Cardiac muscle cell (in vitro differentiated cells and primary cell): Measurements from ENCODE around the gene HS3ST4. TPM values are rescaled to one million over a fixed set of nuclear protein-coding genes. Genes with fewer than 3 reads are reported as not detected.

Experiments used
- DNase-seq, 2 donors: peaks; one replicate each; pipeline versions ENCODE4 v3.0.0 to v3.0.0-alpha.2; 2010 to 2017; ENCODE audit warnings: low read depth in 1 of 2, low spot score in 1 of 2
- H3K27ac ChIP-seq: fragments of 200-600 bp; sonication (generic); 2 replicates; pipeline ENCODE4 v1.5.1; 2016
- H3K27me3 ChIP-seq: fragments of 200-600 bp; sonication (generic); 2 replicates; pipeline ENCODE4 v1.6.0; 2016; ENCODE audit warnings: control low read depth
- H3K36me3 ChIP-seq: fragments of 200-600 bp; sonication (generic); 2 replicates; pipeline ENCODE4 v1.5.1; 2016; ENCODE audit warnings: control low read depth
- H3K4me1 ChIP-seq: fragments of 200-600 bp; sonication (generic); 2 replicates; pipeline ENCODE4 v1.8.1; 2017; ENCODE audit warnings: low read depth, mild to moderate bottlenecking, mixed run types
- H3K4me3 ChIP-seq: fragments of 200-600 bp; sonication (generic); 2 replicates; pipeline ENCODE4 v1.5.1; 2016; ENCODE audit warnings: mild to moderate bottlenecking
- H3K9me3 ChIP-seq: fragments of 200-600 bp; sonication (generic); 2 replicates; pipeline ENCODE4 v1.5.1; 2017; ENCODE audit warnings: low read depth, mild to moderate bottlenecking, control low read depth
- polyA plus RNA-seq: library from polyadenylated mRNA; unstranded; fragments of >200 nt; fragmentation: Nextera tagmentation; extraction: Ambion mirVana; gene quantifications from 2 replicates; pipeline ENCODE4 v1.2.1, GENCODE V29; 2016
- total RNA-seq: library from RNA; depleted of rRNA; stranded (reverse); fragments of >200 nt; gene quantifications from 2 replicates; pipeline ENCODE4 v1.2.3, GENCODE V29; 2016
- TF ChIP-seq, protein P1 (sequence below): IDR thresholded peaks from 2 replicates; pipeline ENCODE4 v1.5.1; 2012; ENCODE audit warnings: low read depth, mild to moderate bottlenecking, low read length

HS3ST4 gene
- total and polyA plus RNA-seq, 2 experiments from 2014 or later = 0.13 to 0.27 TPM

DNA sequence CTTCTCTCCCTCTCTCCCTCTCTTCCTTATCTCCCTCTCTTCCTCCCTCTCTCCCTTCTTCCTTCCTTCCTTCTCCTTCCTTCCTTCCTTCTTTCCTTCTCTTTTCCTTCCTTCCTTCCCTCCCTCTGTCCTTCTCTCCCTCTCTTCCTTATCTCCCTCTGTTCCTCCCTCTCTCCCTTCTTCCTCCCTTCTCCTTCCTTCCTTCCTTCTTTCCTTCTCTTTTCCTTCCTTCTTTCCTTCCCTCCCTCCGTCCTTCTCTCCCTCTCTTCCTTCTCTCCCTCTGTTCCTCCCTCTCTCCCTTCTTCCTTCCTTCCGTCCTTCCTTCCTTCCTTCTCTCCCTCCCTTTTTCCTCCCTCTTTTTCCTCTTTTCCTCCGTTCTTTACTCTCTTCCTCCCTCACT lies 38.6 kb downstream of the HS3ST4 start:
- TF ChIP-seq, protein P1, sequence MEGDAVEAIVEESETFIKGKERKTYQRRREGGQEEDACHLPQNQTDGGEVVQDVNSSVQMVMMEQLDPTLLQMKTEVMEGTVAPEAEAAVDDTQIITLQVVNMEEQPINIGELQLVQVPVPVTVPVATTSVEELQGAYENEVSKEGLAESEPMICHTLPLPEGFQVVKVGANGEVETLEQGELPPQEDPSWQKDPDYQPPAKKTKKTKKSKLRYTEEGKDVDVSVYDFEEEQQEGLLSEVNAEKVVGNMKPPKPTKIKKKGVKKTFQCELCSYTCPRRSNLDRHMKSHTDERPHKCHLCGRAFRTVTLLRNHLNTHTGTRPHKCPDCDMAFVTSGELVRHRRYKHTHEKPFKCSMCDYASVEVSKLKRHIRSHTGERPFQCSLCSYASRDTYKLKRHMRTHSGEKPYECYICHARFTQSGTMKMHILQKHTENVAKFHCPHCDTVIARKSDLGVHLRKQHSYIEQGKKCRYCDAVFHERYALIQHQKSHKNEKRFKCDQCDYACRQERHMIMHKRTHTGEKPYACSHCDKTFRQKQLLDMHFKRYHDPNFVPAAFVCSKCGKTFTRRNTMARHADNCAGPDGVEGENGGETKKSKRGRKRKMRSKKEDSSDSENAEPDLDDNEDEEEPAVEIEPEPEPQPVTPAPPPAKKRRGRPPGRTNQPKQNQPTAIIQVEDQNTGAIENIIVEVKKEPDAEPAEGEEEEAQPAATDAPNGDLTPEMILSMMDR = no peak
- Histone ChIP-seq H3K27ac (no peak overlapping the region), H3K27me3 (no peaks in the 10 kb centered on the region), H3K36me3 (no peaks in the 10 kb centered on the region), H3K4me3 (no peak overlapping the region), H3K4me1 (no peaks in the 10 kb centered on the region), H3K9me3 (no peaks in the 10 kb centered on the region)
- no peak for DNase-seq

DNA sequence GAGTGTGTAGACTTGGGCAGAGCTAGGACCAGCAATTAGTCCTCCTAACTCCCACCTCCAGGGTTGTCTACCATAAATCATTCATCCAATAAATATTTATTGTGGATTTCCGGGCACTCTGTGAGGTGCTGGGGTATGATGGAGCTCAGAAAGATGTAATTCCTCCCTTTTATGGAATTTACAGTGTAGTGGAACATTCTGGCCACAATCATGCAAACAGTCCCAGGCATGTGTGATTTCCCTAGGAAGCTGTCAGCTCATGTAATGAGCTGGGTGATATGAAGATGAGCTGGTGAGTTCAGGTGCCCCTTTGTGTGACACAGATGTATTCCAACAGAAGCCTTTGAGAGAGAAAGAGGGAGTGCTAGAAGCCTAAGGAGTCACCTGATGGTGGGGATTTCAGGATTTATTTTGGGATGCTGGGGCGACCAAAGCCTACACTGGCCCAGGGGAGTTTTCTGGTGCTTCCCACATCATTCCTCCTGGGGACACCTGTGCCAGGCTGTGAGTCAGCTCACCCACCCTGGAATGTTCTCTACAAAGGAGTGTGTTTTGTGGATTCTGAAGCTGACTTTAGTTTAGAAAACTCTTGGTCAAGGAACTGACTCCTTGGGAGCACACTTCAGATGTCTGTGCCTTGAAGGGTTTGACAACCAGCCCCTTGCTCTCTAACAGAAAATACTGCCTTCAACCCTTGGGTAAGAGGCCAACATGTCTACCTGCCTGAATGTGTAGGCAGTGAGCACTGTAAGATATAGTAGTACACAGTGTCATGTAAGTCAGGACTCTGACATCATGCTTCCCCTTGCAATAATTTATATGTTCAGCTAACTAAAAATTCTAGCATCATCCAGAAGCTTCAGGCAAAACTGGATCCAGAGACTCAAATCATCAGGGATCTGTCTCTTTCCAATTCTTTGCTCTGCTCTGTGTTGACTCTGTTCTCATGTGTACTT lies 42.9 kb downstream of the HS3ST4 start:
- Histone ChIP-seq H3K4me3 (no peak overlapping the region), H3K36me3 (no peaks in the 10 kb centered on the region), H3K27ac (no peak overlapping the region), H3K4me1 (no peaks in the 10 kb centered on the region), H3K27me3 (no peaks in the 10 kb centered on the region), H3K9me3 (no peaks in the 10 kb centered on the region)
- TF ChIP-seq, protein P1 = no peak
- DNase-seq = no peak

GRCh38 chr16:25735645-25736044 lies 43.9 kb downstream of the HS3ST4 start:
- Histone ChIP-seq H3K9me3 (no peaks in the 10 kb centered on the region), H3K27me3 (no peaks in the 10 kb centered on the region), H3K27ac (no peak overlapping the region), H3K36me3 (no peaks in the 10 kb centered on the region), H3K4me3 (no peak overlapping the region), H3K4me1 (no peaks in the 10 kb centered on the region)
- no peak for DNase-seq
- TF ChIP-seq, protein P1 = no peak

DNA sequence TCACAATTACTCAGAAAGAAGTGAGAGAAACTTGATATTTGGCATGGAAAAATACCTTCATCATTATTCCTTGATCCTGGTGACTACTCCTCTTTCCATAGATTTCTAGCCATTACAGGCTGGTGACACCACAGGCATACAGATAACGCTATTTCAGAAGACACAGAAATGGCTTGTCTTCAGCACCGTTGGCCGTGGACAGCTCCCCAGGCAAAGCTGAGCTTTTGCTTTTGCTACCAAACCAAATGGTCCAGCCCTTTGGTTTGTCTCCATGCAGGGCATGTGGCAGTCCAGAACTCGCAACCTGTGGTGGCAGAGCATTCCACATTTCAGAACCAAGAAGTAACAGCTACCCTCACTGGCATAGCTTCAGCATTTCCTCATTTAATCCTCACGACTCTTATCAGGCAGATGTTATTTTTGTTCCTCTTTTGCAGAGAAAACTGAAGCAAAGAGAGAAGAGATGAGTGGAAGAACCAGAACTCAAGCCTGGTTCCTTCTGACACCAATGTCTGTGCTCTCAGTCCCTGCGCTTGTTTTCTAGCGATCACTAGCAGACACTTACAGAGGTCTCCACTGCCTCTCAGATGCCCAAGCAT lies 55.5 kb downstream of the HS3ST4 start:
- no peaks in the 10 kb centered on the region for H3K9me3 ChIP-seq
- no peak overlapping the region for H3K4me3 ChIP-seq
- no peak overlapping the region for H3K27ac ChIP-seq
- no peaks in the 10 kb centered on the region for H3K4me1 ChIP-seq
- H3K27me3 ChIP-seq = no peaks in the 10 kb centered on the region
- peak in 1 of 2 donors; percentile 67 for DNase-seq
- no peaks in the 10 kb centered on the region for H3K36me3 ChIP-seq
- TF ChIP-seq, protein P1 = no peak

- TF ChIP-seq, protein P1 = no peak
- H3K9me3 ChIP-seq = no peaks in the 10 kb centered on the region
- H3K4me3 ChIP-seq = no peak overlapping the region
- H3K4me1 ChIP-seq = no peaks in the 10 kb centered on the region
- DNase-seq = no peak
- H3K36me3 ChIP-seq = no peaks in the 10 kb centered on the region
- no peaks in the 10 kb centered on the region for H3K27me3 ChIP-seq
- no peak overlapping the region for H3K27ac ChIP-seq
These were observed 56.4 kb downstream of the HS3ST4 start for GRCh38 chr16:25748092-25748654.
